Karpas-422 (cell line): ENCODE data around the gene CXXC5. TPM values are rescaled to one million over a fixed set of nuclear protein-coding genes. Genes with fewer than 3 reads are reported as not detected.

Source experiments
- DNase-seq: peaks from one replicate; pipeline ENCODE4 v3.0.0-alpha.2; 2015
- H2AFZ ChIP-seq: fragments of 200-600 bp; sonication (generic); 2 replicates; pipeline ENCODE4 v1.6.1; 2014; ENCODE audit warnings: antibody characterized with exemption, low read length, mixed read lengths
- H3K27ac ChIP-seq: fragments of 200-600 bp; sonication (generic); 2 replicates; pipeline ENCODE4 v1.5.1; 2014; ENCODE audit warnings: mild to moderate bottlenecking, low read length, moderate library complexity
- H3K27me3 ChIP-seq: fragments of 200-600 bp; sonication (generic); 2 replicates; pipeline ENCODE4 v1.6.1; 2014; ENCODE audit warnings: low read length, mixed read lengths
- H3K36me3 ChIP-seq: fragments of 200-600 bp; sonication (generic); 2 replicates; pipeline ENCODE4 v1.6.1; 2014; ENCODE audit warnings: low read length, mixed read lengths; ENCODE audit not compliant: insufficient read depth
- H3K4me1 ChIP-seq: fragments of 200-600 bp; sonication (generic); 2 replicates; pipeline ENCODE4 v1.6.1; 2014; ENCODE audit warnings: mild to moderate bottlenecking, low read length, mixed read lengths
- H3K4me2 ChIP-seq: fragments of 200-600 bp; sonication (generic); 2 replicates; pipeline ENCODE4 v1.6.1; 2014; ENCODE audit warnings: low read length, low read depth, mild to moderate bottlenecking; ENCODE audit not compliant: poor library complexity, severe bottlenecking
- H3K4me3 ChIP-seq: fragments of 200-600 bp; sonication (generic); 2 replicates; pipeline ENCODE4 v1.5.1; 2014; ENCODE audit warnings: mild to moderate bottlenecking, antibody characterized with exemption, low read length, mixed read lengths
- H3K79me2 ChIP-seq: fragments of 200-600 bp; sonication (generic); 2 replicates; pipeline ENCODE4 v1.6.1; 2014; ENCODE audit warnings: mild to moderate bottlenecking, low read length, mixed read lengths
- H3K9ac ChIP-seq: fragments of 200-600 bp; sonication (generic); 2 replicates; pipeline ENCODE4 v1.6.0; 2014; ENCODE audit warnings: low read length
- H3K9me2 ChIP-seq: fragments of 200-600 bp; sonication (generic), shearing (Covaris generic); replicated peaks from 2 replicates; pipeline ENCODE4 v1.6.0; 2014; ENCODE audit warnings: mild to moderate bottlenecking, low read length, moderate library complexity; ENCODE audit not compliant: insufficient read depth
- H3K9me3 ChIP-seq: fragments of 300-700, 200-600 bp; sonication (generic); 2 replicates; pipeline ENCODE4 v1.6.1; 2014; ENCODE audit warnings: low read length, mixed read lengths
- H4K20me1 ChIP-seq: fragments of 200-600 bp; sonication (generic); 2 replicates; pipeline ENCODE4 v1.6.1; 2014; ENCODE audit warnings: mild to moderate bottlenecking, antibody characterized with exemption, low read length, low read depth; ENCODE audit not compliant: insufficient read depth
- total RNA-seq: library from RNA; depleted of rRNA; stranded (reverse); fragments of >200 nt; shearing (Covaris generic); gene quantifications from 2 replicates; pipeline ENCODE4 v1.2.3, GENCODE V29; 2014; ENCODE audit warnings: low replicate concordance

CXXC5 gene
- total RNA-seq, 1 experiment from 2014 or later, result 2.9 TPM

DNA sequence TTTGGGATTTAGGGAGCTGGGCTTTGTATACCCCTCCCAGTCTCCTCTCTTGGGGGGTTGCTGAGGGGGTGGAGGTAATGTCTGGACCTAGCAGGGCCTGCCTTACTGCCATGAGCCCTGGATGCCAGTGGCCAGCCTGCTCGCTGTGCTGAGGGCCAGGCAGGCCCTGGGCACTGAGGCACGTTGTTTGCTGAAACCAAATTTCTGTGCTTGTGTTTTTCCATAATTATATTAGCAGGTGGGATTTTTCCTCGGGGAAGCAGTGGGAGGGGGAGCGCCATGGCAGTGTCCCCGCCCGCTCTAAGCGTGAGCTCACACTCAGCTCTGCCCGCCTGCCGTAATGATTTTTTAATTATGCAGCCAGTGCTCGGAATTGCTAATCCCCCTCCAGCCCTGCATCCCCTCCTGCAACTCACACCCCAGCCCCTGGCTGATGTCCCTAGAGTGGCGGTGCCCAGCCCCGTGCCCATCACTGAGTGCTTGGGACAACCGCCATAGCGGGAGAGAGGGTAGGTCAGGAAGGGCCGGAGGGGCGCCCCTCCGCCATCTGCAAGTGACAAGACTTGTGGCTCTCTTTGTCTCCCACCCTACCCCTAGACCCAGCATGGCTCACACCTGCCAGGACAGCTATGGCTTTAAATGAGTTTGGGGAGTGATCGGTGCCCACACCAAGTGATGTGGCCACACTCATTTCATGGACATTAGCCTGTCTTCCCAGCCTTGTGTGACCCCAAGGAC is 20.9 kb downstream of the CXXC5 start:
- peak overlapping the region; percentile 70 for H3K4me2 ChIP-seq
- DNase-seq, result no peak
- no peaks in the 10 kb centered on the region for H3K9me3 ChIP-seq
- no peak overlapping the region for H3K27ac ChIP-seq
- H3K36me3 ChIP-seq, result no peaks in the 10 kb centered on the region
- H3K79me2 ChIP-seq, result no peaks in the 10 kb centered on the region
- peak overlapping the region; percentile 62 for H3K9ac ChIP-seq
- H3K9me2 ChIP-seq, result no peaks in the 10 kb centered on the region
- no peak overlapping the region; the same call in 1 of the 2 replicates for H2AFZ ChIP-seq
- H3K4me3 ChIP-seq, result peak overlapping the region; percentile 60; the same call in 1 of the 2 replicates
- H3K27me3 ChIP-seq, result no peaks in the 10 kb centered on the region; the same call in 1 of the 2 replicates
- peaks cover 42% of the 10 kb centered on the region for H3K4me1 ChIP-seq
- H4K20me1 ChIP-seq, result no peaks in the 10 kb centered on the region

DNA sequence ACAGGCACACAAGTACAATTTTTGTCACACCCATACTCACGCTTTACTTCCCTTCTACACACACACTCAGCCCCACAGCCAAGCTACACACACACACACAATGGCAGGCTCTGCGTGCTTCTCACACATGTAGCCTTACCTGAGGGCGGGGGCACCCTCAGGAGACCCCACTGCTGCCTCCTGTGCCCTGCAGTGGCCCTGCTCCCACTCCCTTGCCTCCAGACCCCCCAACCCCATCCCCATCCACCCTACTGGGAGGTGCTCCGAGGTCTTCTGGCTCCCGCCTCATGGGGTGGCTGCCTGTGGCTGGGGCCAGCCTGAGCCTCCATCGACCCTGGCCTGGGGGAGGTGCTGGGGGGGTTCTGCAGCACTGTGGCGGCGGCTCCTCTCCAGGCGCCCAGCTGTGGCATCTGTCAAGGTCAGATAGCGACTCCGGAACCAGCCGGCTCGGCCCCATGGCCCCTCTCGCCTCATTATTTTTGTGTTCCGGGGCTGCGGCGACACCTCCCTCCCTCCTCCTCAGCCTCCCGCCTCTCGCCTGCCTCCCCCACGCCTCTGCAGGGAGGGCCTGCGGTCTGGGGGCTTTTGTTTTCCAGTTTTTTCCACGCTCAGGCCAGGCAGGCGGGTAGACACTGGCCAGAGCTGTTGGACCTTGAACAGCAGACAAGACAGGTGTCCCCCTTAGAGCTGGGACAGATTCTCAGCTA is 21.7 kb downstream of the CXXC5 start:
- no peak for DNase-seq
- Histone ChIP-seq H3K9me2 (no peaks in the 10 kb centered on the region), H3K9me3 (no peaks in the 10 kb centered on the region), H3K4me1 (peaks cover 36% of the 10 kb centered on the region), H3K4me2 (peak overlapping the region; percentile 70), H2AFZ (no peak overlapping the region; the same call in 1 of the 2 replicates), H4K20me1 (no peaks in the 10 kb centered on the region), H3K36me3 (no peaks in the 10 kb centered on the region), H3K79me2 (no peaks in the 10 kb centered on the region), H3K27ac (no peak overlapping the region), H3K27me3 (no peaks in the 10 kb centered on the region; the same call in 1 of the 2 replicates), H3K4me3 (peak overlapping the region; percentile 22; the same call in 1 of the 2 replicates), H3K9ac (peak overlapping the region; percentile 34)

DNA sequence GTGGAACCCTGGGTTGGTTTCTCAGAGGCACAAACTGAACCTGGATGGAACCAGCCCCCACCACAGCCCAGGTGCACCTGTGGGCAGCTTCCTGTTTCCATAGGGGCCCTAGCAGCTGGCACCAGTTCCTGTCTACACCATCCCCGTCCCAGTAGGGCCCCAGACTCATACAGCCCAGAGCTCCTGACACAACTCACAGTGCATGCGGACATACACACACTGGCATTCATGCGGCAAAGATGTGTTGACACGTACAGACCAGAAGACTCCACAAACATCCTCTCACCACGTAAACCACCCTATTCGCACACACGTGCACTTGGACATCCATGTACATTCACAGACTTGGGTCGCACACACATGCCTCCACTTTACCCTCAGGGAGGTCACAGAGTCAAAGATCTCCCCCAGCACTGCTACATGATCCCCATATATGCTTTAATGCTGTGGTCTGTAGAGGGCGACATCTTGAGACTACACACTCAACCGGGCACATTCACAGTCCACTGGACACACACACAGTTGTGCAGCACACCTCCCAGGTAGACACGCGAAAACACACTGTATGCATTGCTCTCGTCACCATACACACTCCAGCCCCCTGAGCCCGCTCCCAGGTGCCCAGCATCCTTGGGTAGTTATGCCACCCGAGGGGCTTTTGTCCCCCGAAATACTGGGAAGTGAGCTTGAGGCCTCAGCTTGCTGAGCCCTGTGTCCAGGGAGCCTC is 22.4 kb downstream of the CXXC5 start:
- H3K9me2 ChIP-seq, result no peaks in the 10 kb centered on the region
- H3K4me1 ChIP-seq, result peaks cover 36% of the 10 kb centered on the region
- peak; percentile 71 for DNase-seq
- no peak overlapping the region for H2AFZ ChIP-seq
- H4K20me1 ChIP-seq, result no peaks in the 10 kb centered on the region
- peak overlapping the region; percentile 70 for H3K4me2 ChIP-seq
- H3K36me3 ChIP-seq, result no peaks in the 10 kb centered on the region
- no peak overlapping the region for H3K27ac ChIP-seq
- H3K79me2 ChIP-seq, result no peaks in the 10 kb centered on the region
- H3K9ac ChIP-seq, result peak overlapping the region; percentile 34
- H3K9me3 ChIP-seq, result no peaks in the 10 kb centered on the region
- H3K4me3 ChIP-seq, result peak overlapping the region; percentile 22; the same call in 1 of the 2 replicates
- no peaks in the 10 kb centered on the region; the same call in 1 of the 2 replicates for H3K27me3 ChIP-seq

DNA sequence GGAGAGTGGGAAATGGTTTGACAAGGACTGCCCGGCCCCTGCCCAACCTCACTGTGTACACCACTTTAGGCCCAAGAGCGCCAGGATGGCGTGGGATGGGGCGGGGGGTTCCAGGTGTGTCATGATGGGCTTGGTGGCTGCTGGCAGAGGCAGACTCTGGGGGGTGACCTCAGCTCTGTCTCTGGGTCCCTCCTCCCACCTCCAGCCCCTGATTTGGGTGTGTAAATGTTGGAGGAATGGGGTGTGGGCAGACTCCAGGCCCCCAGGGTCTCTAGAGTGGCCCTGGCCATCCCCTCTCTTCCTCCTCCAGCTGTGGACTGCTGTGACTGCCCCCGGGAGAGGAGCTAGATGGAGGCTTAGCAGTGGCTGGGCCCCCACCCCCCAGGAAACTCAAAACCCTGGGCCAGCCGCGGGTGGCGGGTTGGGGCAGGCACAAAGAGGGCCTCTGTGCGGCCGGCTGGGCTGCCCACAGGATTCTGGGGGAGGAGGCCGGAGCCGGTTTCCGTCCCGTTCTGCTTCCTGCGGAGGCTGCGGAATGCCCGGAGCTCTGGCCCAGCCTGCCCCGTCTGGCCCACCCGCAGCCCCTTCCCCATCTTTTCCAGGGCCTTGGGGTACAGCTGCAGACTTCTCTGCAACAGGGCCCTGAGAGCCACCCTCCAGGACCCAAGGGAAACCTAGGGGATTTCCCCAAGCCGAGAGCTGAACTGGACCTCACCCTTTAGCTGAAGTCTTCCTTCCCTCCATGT is 23.1 kb downstream of the CXXC5 start:
- no peaks in the 10 kb centered on the region for H3K79me2 ChIP-seq
- no peak overlapping the region for H3K9ac ChIP-seq

DNA sequence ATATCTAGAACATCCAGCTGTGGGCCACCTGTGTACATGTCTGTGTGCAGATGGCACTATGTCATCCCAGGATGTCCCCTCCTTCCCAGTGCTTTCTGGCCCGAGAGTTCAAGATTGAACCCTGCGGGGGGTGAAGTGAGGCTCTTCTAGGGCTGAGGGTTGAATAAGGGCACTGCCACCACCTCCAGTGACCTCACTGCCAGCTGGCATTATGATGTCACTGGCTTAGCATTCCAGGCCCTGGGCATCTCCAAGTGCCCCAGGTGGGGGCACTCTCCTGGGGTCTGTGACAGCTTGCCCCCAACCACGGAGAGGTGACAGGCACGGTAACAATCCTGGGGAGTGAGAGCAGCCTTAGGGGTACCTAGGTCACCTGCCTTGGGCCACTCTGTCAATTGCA is 27.1 kb downstream of the CXXC5 start:
- Histone ChIP-seq H3K4me2 (no peak overlapping the region), H3K27me3 (no peaks in the 10 kb centered on the region), H3K9me3 (no peaks in the 10 kb centered on the region), H3K79me2 (no peaks in the 10 kb centered on the region), H3K27ac (no peak overlapping the region), H3K9ac (no peak overlapping the region), H3K36me3 (no peaks in the 10 kb centered on the region), H3K4me1 (peaks cover 10% of the 10 kb centered on the region), H2AFZ (no peak overlapping the region), H3K4me3 (no peak overlapping the region), H3K9me2 (no peaks in the 10 kb centered on the region), H4K20me1 (no peaks in the 10 kb centered on the region)
- DNase-seq, result no peak

More for the DNA sequence above, 23.1 kb downstream of the CXXC5 start:
- H3K4me3 ChIP-seq, result no peak overlapping the region
- H4K20me1 ChIP-seq, result no peaks in the 10 kb centered on the region
- no peak overlapping the region for H3K27ac ChIP-seq
- no peak overlapping the region for H2AFZ ChIP-seq
- peaks cover 36% of the 10 kb centered on the region for H3K4me1 ChIP-seq
- H3K9me3 ChIP-seq, result no peaks in the 10 kb centered on the region
- H3K9me2 ChIP-seq, result no peaks in the 10 kb centered on the region
- H3K36me3 ChIP-seq, result no peaks in the 10 kb centered on the region
- H3K27me3 ChIP-seq, result no peaks in the 10 kb centered on the region; the same call in 1 of the 2 replicates
- DNase-seq, result no peak
- H3K4me2 ChIP-seq, result peak overlapping the region; percentile 70

DNA sequence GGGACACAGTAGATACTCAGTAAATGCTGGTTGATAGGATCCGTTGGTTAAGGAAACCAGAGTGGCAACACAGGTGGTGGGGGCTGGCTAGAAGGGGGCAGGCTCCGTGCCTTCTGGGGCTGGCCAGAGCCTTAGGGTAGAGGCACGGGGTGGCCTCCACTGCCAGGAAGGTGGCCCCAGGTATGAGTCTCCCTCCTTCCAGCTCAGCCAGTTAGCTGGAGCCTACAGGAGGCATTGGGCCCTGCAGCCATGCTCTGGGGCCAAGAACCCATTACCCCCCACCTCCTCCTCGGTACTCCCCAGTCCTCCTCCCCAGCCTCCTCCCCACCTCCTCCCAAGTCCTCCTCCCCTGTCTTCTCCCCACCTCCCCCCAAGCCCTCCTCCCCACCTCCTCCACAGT is 27.7 kb downstream of the CXXC5 start:
- no peak overlapping the region for H2AFZ ChIP-seq
- H3K4me2 ChIP-seq, result no peak overlapping the region
- H3K4me3 ChIP-seq, result no peak overlapping the region
- peaks cover 4% of the 10 kb centered on the region for H3K4me1 ChIP-seq
- no peak overlapping the region for H3K27ac ChIP-seq
- no peaks in the 10 kb centered on the region for H4K20me1 ChIP-seq
- no peaks in the 10 kb centered on the region for H3K9me3 ChIP-seq
- no peaks in the 10 kb centered on the region for H3K36me3 ChIP-seq
- H3K9me2 ChIP-seq, result no peaks in the 10 kb centered on the region
- no peak for DNase-seq
- H3K79me2 ChIP-seq, result no peaks in the 10 kb centered on the region
- H3K27me3 ChIP-seq, result no peaks in the 10 kb centered on the region
- H3K9ac ChIP-seq, result no peak overlapping the region

DNA sequence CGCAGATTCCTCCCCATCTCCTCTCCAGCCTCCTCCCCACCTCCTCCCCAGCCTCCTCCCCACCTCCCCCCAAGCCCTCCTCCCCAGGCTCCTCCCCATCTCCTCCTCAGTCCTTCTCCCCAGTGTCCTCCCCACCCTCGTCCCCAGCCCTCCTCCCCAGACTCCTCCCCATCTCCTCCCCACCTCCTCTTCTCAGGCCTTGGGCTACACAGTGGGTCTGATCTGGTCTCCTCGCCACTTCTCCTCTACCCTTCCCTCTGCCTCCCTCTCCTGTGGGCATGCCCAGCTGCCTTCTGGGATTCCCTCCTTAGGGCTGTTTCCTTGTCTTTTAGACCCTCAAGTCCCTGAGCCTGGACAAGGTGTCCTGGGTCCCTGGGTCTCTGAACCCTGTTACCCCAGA is 28.3 kb downstream of the CXXC5 start:
- no peaks in the 10 kb centered on the region for H3K9me2 ChIP-seq
- H3K9me3 ChIP-seq, result no peaks in the 10 kb centered on the region
- no peak overlapping the region for H3K27ac ChIP-seq
- no peak for DNase-seq
- no peak overlapping the region for H3K9ac ChIP-seq
- no peaks in the 10 kb centered on the region for H4K20me1 ChIP-seq
- no peaks in the 10 kb centered on the region for H3K79me2 ChIP-seq
- H3K36me3 ChIP-seq, result no peaks in the 10 kb centered on the region
- H3K4me2 ChIP-seq, result no peak overlapping the region
- H3K27me3 ChIP-seq, result no peaks in the 10 kb centered on the region
- no peak overlapping the region for H3K4me3 ChIP-seq
- no peak overlapping the region for H2AFZ ChIP-seq
- H3K4me1 ChIP-seq, result no peaks in the 10 kb centered on the region
